K562 (cell line): ENCODE data around the gene THOP1. TPM values are rescaled to one million over a fixed set of nuclear protein-coding genes. Genes with fewer than 3 reads are reported as not detected.

Source experiments
- ATAC-seq: fragments of 200-7000 bp; cut with Tn5 transposase; 3 replicates; pipeline ENCODE4 v1.9.1; 2020; ENCODE audit warnings: moderate library complexity
- BruUV-seq: library from RNA; stranded (reverse); fragments of 400-500 nt; replicated peaks from 2 replicates; lab custom pipeline; 2021; lab: Mats Ljungman, UMichigan
- CTCF ChIA-PET: fragments of 300-600 bp; formaldehyde crosslinking; extraction: SDS; loops from one replicate; lab custom pipeline; 2021; ENCODE audit warnings: low intra/inter-chr PET ratio; lab: Yijun Ruan, JAX
- POLR2A ChIA-PET: fragments of 300-600, 350-650 bp; sonication (Branson Sonifier 250); formaldehyde crosslinking; extraction: SDS; loops from one replicate; lab custom pipeline; 2021; ENCODE audit warnings: antibody characterized with exemption, inconsistent platforms; lab: Yijun Ruan, JAX
- DNase-seq, 4 experiments: peaks; one replicate each; pipeline versions ENCODE4 v3.0.0 to v3.0.0-alpha.2; 2011 to 2018; ENCODE audit warnings: low spot score in 3 of 4, mixed read lengths in 3 of 4; ENCODE audit errors: extremely low read depth in 1 of 4
- FAIRE-seq: peaks from 2 replicates; lab custom pipeline; 2011; peaks lifted over from hg19 to GRCh38; lab: Jason Lieb, UNC
- H2AFZ ChIP-seq: 2 replicates; pipeline ENCODE4 v1.6.0; 2011; ENCODE audit warnings: low read depth, low read length, control low read depth, inconsistent platforms
- H3K27ac ChIP-seq: fragments of 200-600 bp; 3 replicates; pipeline ENCODE4 v1.8.0; 2011; ENCODE audit warnings: low read depth, mild to moderate bottlenecking, control low read depth, inconsistent platforms, low read length, moderate library complexity, mixed read lengths; ENCODE audit errors: extremely low read depth
- H3K27me3 ChIP-seq, 2 experiments: fragments of 300-600 bp in 1 of 2; 2 replicates in 1 of 2; 3 replicates in 1 of 2; pipeline versions ENCODE4 v1.6.0 to v1.8.0; 2011; ENCODE audit warnings: inconsistent platforms in 2 of 2, low read length in 2 of 2, mild to moderate bottlenecking in 1 of 2, mixed read lengths in 1 of 2, moderate library complexity in 1 of 2; ENCODE audit not compliant: control insufficient read depth in 2 of 2, insufficient read depth in 2 of 2
- H3K36me3 ChIP-seq: fragments of 300-600 bp; 3 replicates; pipeline ENCODE4 v1.8.0; 2011; ENCODE audit warnings: mild to moderate bottlenecking, low read length, inconsistent platforms; ENCODE audit not compliant: control insufficient read depth, insufficient read depth
- H3K4me1 ChIP-seq, 2 experiments: fragments of 200-600 bp in 1 of 2; replicated peaks in 1 of 2; 2 replicates in 1 of 2; 3 replicates in 1 of 2; pipeline versions ENCODE4 v1.5.1 to v1.8.0; 2011; ENCODE audit warnings: inconsistent platforms in 2 of 2, low read length in 2 of 2, mild to moderate bottlenecking in 1 of 2, mixed read lengths in 1 of 2, moderate library complexity in 1 of 2; ENCODE audit not compliant: control insufficient read depth in 2 of 2, insufficient read depth in 2 of 2
- H3K4me2 ChIP-seq: 2 replicates; pipeline ENCODE4 v1.6.1; 2011; ENCODE audit warnings: low read length, control low read depth, inconsistent platforms, mixed read lengths; ENCODE audit not compliant: insufficient read depth
- H3K4me3 ChIP-seq: fragments of 200-600 bp; sonication (generic), shearing (Covaris generic); 2 replicates; pipeline ENCODE4 v1.5.1; 2016; ENCODE audit warnings: control low read depth, inconsistent platforms
- H3K79me2 ChIP-seq: fragments of 200-600 bp; 3 replicates; pipeline ENCODE4 v1.8.0; 2011; ENCODE audit warnings: low read length, inconsistent platforms; ENCODE audit not compliant: control insufficient read depth, insufficient read depth
- H3K9ac ChIP-seq, 2 experiments: 2 replicates each; pipeline versions ENCODE4 v1.6.0 to v1.6.1; 2011; ENCODE audit warnings: low read depth in 2 of 2, low read length in 2 of 2, control low read depth in 1 of 2, inconsistent platforms in 1 of 2, mild to moderate bottlenecking in 1 of 2, mixed read lengths in 1 of 2; ENCODE audit not compliant: insufficient read depth in 1 of 2
- H3K9me1 ChIP-seq: one replicate; pipeline ENCODE4 v1.6.0; 2011; ENCODE audit warnings: inconsistent platforms, mild to moderate bottlenecking, low read length, moderate library complexity; ENCODE audit not compliant: control insufficient read depth, insufficient read depth
- H3K9me3 ChIP-seq: replicated peaks from 2 replicates; pipeline ENCODE4 v1.5.1; 2011; ENCODE audit warnings: low read depth, low read length, inconsistent platforms; ENCODE audit not compliant: control insufficient read depth, insufficient read depth
- H4K20me1 ChIP-seq: replicated peaks from 2 replicates; pipeline ENCODE4 v1.6.1; 2011; ENCODE audit warnings: low read length, inconsistent platforms, mixed read lengths; ENCODE audit not compliant: control insufficient read depth, insufficient read depth
- CBX2 ChIP-seq: fragments of 200-600 bp; sonication (generic); IDR thresholded peaks from one replicate; pipeline ENCODE4 v1.6.1; 2012; ENCODE audit warnings: mild to moderate bottlenecking, low read length, inconsistent platforms; ENCODE audit not compliant: insufficient read depth, poor library complexity, severe bottlenecking
- CCNT2 ChIP-seq: IDR thresholded peaks from 2 replicates; pipeline ENCODE4 v1.6.1; 2011; ENCODE audit warnings: borderline replicate concordance, low read depth, mild to moderate bottlenecking, moderate library complexity, mixed read lengths, low read length; ENCODE audit not compliant: insufficient read length; ENCODE audit errors: extremely low read depth
- CHCHD3 ChIP-seq: fragments of 250-450 bp; sonication (Bioruptor Pico); IDR thresholded peaks from 2 replicates; pipeline ENCODE4 v2.1.2; 2022; ENCODE audit warnings: mild to moderate bottlenecking
- ELF4 ChIP-seq: fragments of 450-650 bp; formaldehyde crosslinking; IDR thresholded peaks from 2 replicates; pipeline ENCODE4 v1.4.0; 2022; ENCODE audit warnings: missing genetic modification characterization
- EP300 ChIP-seq: IDR thresholded peaks from 2 replicates; pipeline ENCODE4 v1.6.1; 2012; ENCODE audit warnings: low read length, improper control_type of control experiment
- GATAD2B ChIP-seq: fragments of 450-650 bp; IDR thresholded peaks from 2 replicates; pipeline ENCODE4 v1.6.1; 2017; ENCODE audit warnings: mild to moderate bottlenecking, borderline replicate concordance
- IRF2 ChIP-seq: sonication (generic); formaldehyde crosslinking; IDR thresholded peaks from 2 replicates; pipeline ENCODE4 v1.8.1; 2022; ENCODE audit warnings: mild to moderate bottlenecking, missing genetic modification reagents
- NCOA6 ChIP-seq: fragments of 450-650 bp; IDR thresholded peaks from 2 replicates; pipeline ENCODE4 v1.6.1; 2017; ENCODE audit warnings: mild to moderate bottlenecking
- SMAD2 ChIP-seq: fragments of 150-350 bp; IDR thresholded peaks from 2 replicates; pipeline ENCODE4 v1.6.1; 2014; ENCODE audit warnings: low read depth, mild to moderate bottlenecking, low read length
- SP1 ChIP-seq: sonication (generic); formaldehyde crosslinking; IDR thresholded peaks from 2 replicates; pipeline ENCODE4 v1.8.1; 2022; ENCODE audit warnings: mild to moderate bottlenecking, missing genetic modification reagents
- TAF1 ChIP-seq: IDR thresholded peaks from 2 replicates; pipeline ENCODE4 v1.6.1; 2011; ENCODE audit warnings: mild to moderate bottlenecking, low read length, moderate library complexity; ENCODE audit not compliant: insufficient read depth, control insufficient read depth, severe bottlenecking; ENCODE audit errors: extremely low read depth
- TBL1XR1 ChIP-seq, 2 experiments: IDR thresholded peaks; 2 replicates each; pipeline ENCODE4 v1.6.1; 2012; ENCODE audit warnings: improper control_type of control experiment in 2 of 2, low read length in 2 of 2, mild to moderate bottlenecking in 1 of 2
- TBP ChIP-seq: optimal IDR thresholded peaks from 2 replicates; pipeline ENCODE3; 2011; ENCODE audit warnings: low read depth, low read length, improper control_type of control experiment
- TRIM28 ChIP-seq: fragments of 450-650 bp; IDR thresholded peaks from 2 replicates; pipeline ENCODE4 v1.6.1; 2017
- ZKSCAN1 ChIP-seq: fragments of 150-350 bp; IDR thresholded peaks from 2 replicates; pipeline ENCODE4 v1.6.1; 2016; ENCODE audit warnings: low read depth, low read length
- ZNF717 ChIP-seq: fragments of 250-450 bp; sonication (Bioruptor Pico); IDR thresholded peaks from 2 replicates; pipeline ENCODE4 v1.5.0; 2021
- WGBS: fragments of 100-300 bp; shearing (Covaris generic); methylation state at CpG from one replicate; pipeline ENCODE4 v1.1.6; 2016; ENCODE audit warnings: low coverage, mixed read lengths; ENCODE audit not compliant: insufficient coverage; ENCODE audit errors: missing lambda C conversion rate; 5-methylcytosine and 5-hydroxymethylcytosine counted together
- in situ Hi-C: fragments of 300-500 bp; cut with MboI; formaldehyde crosslinking; loops from 4 replicates; pipeline ENCODE4 v1.15.0; 2018; ENCODE audit warnings: inconsistent platforms, mixed read lengths
- intact Hi-C: fragments of 100-400 bp; cut with micrococcal nuclease; formaldehyde crosslinking; loops from 2 replicates; pipeline ENCODE4 v1.14.2; 2022
- polyA plus RNA-seq, 8 experiments: library from polyadenylated mRNA; depleted of rRNA in 4 of 8; stranded (reverse) in 5 of 8; unstranded in 3 of 8; fragments of >200 nt; fragmentation: Nextera tagmentation in 2 of 8; fragmentation: Illumina TruSeq in 1 of 8; extraction: Ambion mirVana in 2 of 8; extraction: Trizol in 1 of 8; gene quantifications; 2 replicates each; pipeline versions ENCODE4 v1.2.1 to v1.2.3, GENCODE V29; 2011 to 2014; ENCODE audit warnings: inconsistent platforms in 1 of 8, missing spikeins in 1 of 8
- total RNA-seq, 7 experiments: library from RNA; depleted of rRNA in 6 of 7; stranded (reverse); fragments of >200 nt in 6 of 7; fragmentation: Illumina TruSeq in 2 of 7; extraction: Trizol in 2 of 7; gene quantifications; 2 replicates each; pipeline versions ENCODE4 v1.2.1 to v1.2.3, GENCODE V29; 2011 to 2021; ENCODE audit warnings: low replicate concordance in 1 of 7
- TF ChIP-seq, protein P1 (sequence below): IDR thresholded peaks from 2 replicates; pipeline ENCODE4 v1.6.1; 2011; ENCODE audit not compliant: insufficient read length; ENCODE audit errors: extremely low read depth
- TF ChIP-seq, protein P2 (sequence below): fragments of 450-650 bp; IDR thresholded peaks from 2 replicates; pipeline ENCODE4 v1.6.1; 2016; ENCODE audit warnings: missing biosample characterization, missing genetic modification characterization
- TF ChIP-seq, protein P3 (sequence below): sonication (generic); formaldehyde crosslinking; IDR thresholded peaks from 2 replicates; pipeline ENCODE4 v1.9.0; 2022; ENCODE audit warnings: mild to moderate bottlenecking, missing genetic modification reagents

The THOP1 gene
- total and polyA plus RNA-seq, 9 of the 15 experiments (the other 6 are each of a cell fraction or from before 2014, with no cell fraction given) = 1.3 to 255 (median 96.1) TPM

DNA sequence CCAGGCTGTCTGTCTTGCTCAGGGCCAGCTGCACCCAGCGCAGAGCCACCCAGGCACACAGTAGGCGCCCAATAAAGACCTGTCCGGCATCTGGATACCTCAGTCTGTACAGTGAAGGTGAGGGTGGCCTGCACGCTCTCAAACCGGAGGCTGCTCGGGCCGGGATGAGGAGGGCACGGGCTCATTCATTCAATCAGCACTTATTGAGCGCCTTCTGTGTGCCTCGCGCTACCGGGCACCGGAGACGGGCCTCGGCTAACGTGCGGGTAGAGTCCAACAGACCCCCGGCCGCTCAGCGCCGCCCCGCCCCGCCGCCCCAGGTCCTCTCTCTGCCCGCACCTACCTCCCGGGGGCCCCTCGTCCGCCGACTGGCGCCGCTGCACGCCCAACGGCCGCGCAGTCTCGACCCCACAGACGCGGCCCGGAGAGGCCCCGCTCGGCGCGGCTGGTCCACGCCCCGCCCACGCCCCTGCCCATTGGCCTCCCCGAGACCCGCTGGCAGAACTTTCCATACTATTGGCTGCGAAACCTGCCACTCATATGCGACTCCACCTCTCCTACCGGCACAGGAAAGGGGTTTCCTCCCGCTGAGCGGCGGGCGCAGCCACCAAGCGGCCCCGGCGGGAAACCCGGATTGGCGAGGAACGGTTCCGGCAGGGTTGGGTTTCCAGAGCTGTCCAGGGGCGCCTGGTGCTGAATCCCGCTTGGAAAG lies 45.5 kb upstream of the THOP1 start, which contains the start of gene SLC39A3:
Gene SLC39A3 (minus strand): TSS at position 416 of the 712 bp plus-strand sequence. CDS start 2,760 bp downstream, outside the sequence.
- POLR2A ChIA-PET = interaction anchor here (0.6 to 2.1 kb wide), 6 partner anchors 10 to 165 kb away, joined by 3 to 21 read pairs (median 4); no protein-coding TSS in a partner anchor
- CTCF ChIA-PET = no interaction called here
- H4K20me1 ChIP-seq = peaks cover 14% of the 10 kb centered on the region
- peak within 1 kb of the TSS; percentile 90 to 97 for H3K9ac ChIP-seq
- H3K79me2 ChIP-seq = peaks cover 49% of the 10 kb centered on the region
- ATAC-seq = peak; percentile 99
- peak within 1 kb of the TSS; percentile 99 for H3K27ac ChIP-seq
- peak within 1 kb of the TSS; percentile 99 for H3K4me3 ChIP-seq
- 0% methylated on average over 42 of the region's 64 CpGs for whole genome bisulfite sequencing
- peaks cover 5 to 20% of the 10 kb centered on the region in 2 experiments; a peak in 3 of 5 replicates for H3K4me1 ChIP-seq
- peaks cover 11 to 19% of the 10 kb centered on the region in 2 experiments; a peak in 4 of 5 replicates for H3K27me3 ChIP-seq
- peaks cover 34% of the 10 kb centered on the region for H3K36me3 ChIP-seq
- intact Hi-C loops (loop anchor here (1.0 kb wide), 1 partner anchor 43 kb away; no protein-coding TSS in a partner anchor), in situ Hi-C loops (no loop called here)
- peak within 1 kb of the TSS; percentile 84 for H2AFZ ChIP-seq
- BruUV-seq = no TSS peak
- H3K4me2 ChIP-seq = peak within 1 kb of the TSS; percentile 100
- H3K9me1 ChIP-seq = no peaks in the 10 kb centered on the region
- H3K9me3 ChIP-seq = peaks cover 6% of the 10 kb centered on the region; the same call in 1 of the 2 replicates
- peak; percentile 98 to 100 (median 100) for DNase-seq
- peak; percentile 92 for FAIRE-seq
- TF ChIP-seq ZKSCAN1 = no peak
- peak; percentile 56 for TF ChIP-seq TBP
- TF ChIP-seq CCNT2 = peak; percentile 58
- no peak for TF ChIP-seq ELF4
- TF ChIP-seq, protein P1, sequence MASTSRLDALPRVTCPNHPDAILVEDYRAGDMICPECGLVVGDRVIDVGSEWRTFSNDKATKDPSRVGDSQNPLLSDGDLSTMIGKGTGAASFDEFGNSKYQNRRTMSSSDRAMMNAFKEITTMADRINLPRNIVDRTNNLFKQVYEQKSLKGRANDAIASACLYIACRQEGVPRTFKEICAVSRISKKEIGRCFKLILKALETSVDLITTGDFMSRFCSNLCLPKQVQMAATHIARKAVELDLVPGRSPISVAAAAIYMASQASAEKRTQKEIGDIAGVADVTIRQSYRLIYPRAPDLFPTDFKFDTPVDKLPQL = no peak
- no peak for TF ChIP-seq SMAD2
- TF ChIP-seq, protein P2, sequence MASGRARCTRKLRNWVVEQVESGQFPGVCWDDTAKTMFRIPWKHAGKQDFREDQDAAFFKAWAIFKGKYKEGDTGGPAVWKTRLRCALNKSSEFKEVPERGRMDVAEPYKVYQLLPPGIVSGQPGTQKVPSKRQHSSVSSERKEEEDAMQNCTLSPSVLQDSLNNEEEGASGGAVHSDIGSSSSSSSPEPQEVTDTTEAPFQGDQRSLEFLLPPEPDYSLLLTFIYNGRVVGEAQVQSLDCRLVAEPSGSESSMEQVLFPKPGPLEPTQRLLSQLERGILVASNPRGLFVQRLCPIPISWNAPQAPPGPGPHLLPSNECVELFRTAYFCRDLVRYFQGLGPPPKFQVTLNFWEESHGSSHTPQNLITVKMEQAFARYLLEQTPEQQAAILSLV (tag) = 0 out of 2 replicates have a peak, but pooled peaks have one; percentile 47
- no peak; the same call in 1 of the 2 replicates for TF ChIP-seq GATAD2B
- TF ChIP-seq IRF2 (CRISPR knock-in tag) = no peak
- no peak for TF ChIP-seq NCOA6
- TF ChIP-seq CBX2 = no peak
- TF ChIP-seq TRIM28 = peak; percentile 36; the same call in 1 of the 2 replicates
- TF ChIP-seq, protein P3, sequence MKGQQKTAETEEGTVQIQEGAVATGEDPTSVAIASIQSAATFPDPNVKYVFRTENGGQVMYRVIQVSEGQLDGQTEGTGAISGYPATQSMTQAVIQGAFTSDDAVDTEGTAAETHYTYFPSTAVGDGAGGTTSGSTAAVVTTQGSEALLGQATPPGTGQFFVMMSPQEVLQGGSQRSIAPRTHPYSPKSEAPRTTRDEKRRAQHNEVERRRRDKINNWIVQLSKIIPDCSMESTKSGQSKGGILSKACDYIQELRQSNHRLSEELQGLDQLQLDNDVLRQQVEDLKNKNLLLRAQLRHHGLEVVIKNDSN (CRISPR knock-in tag) = no peak
- TF ChIP-seq ZNF717 = no peak
- peak; percentile 94 for TF ChIP-seq SP1 (CRISPR knock-in tag)
- TF ChIP-seq CHCHD3 (CRISPR knock-in tag) = no peak
- peak; percentile 35; the same call in 1 of the 2 replicates for TF ChIP-seq EP300
- peak in 1 of 2 experiments; percentile 76; a peak in 2 of 4 replicates for TF ChIP-seq TBL1XR1 (IDR thresholded peaks at IDR 0.05; ENCODE audit: low read length in 2 of 2)
- peak; percentile 68 for TF ChIP-seq TAF1
